ENCODE measurements around the gene KAZN. TPM values are rescaled to one million over a fixed set of nuclear protein-coding genes. Genes with fewer than 3 reads are reported as not detected.

The KAZN gene
- total and polyA plus RNA-seq, 2 of the 8 experiments (the other 6 are each of a cell fraction or from before 2014, with no cell fraction given): 3.7 to 11.8 TPM

DNA sequence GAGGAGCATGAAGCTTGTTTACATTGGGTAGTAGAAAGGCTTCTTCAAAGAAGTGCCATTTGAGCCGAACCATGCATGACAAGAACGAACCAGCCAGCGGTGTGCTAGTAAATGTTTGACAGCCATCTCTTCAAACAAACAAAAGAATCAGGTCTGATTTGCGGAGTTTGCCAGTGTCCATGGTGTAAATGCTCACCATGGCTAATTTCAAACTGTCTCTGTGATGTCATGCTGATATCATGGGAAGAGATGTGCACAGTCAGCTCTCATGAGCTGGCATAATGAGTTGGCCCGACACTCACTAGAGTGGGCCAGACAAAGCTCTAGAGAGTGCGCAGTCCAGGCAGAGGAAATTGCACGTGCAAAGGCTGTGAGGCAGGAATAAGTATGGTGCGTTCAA lies 101.1 kb downstream of the KAZN start:
- no peaks in the 10 kb centered on the region; the same call in 1 of the 2 replicates for H3K79me1 ChIP-seq (ENCODE audit: low read depth, low read length)
- H4K5ac ChIP-seq (ENCODE audit: insufficient read length, low read depth, low read length): no peak overlapping the region
- H4K8ac ChIP-seq (ENCODE audit: extremely low read depth, insufficient read depth, low read length): no peak overlapping the region
- no peak for DNase-seq (ENCODE audit: low read depth in 1 of 2, low spot score in 2 of 2)
- 0 out of 2 replicates have a peak overlapping the region, but pooled peaks have one; percentile 12 for H2BK12ac ChIP-seq (ENCODE audit: low read depth, low read length)
- H3K4me2 ChIP-seq (ENCODE audit: insufficient read depth in 1 of 2, low read depth in 2 of 2, low read length in 2 of 2): no peak overlapping the region
- H2BK5ac ChIP-seq (ENCODE audit: low read depth, low read length): 0 out of 2 replicates have a peak overlapping the region, but pooled peaks have one; percentile 3
- no peaks in the 10 kb centered on the region for H4K20me1 ChIP-seq (replicated peaks in 1 of 2; ENCODE audit: control insufficient read depth in 1 of 2, insufficient read depth in 2 of 2, low read length in 2 of 2)
- POLR2A ChIA-PET (ENCODE audit: partially characterized antibody): interaction anchor here (1.1 kb wide), 1 partner anchor 18 kb away, joined by 3 read pairs; no protein-coding TSS in a partner anchor
- no peak overlapping the region for H3K4me3 ChIP-seq (ENCODE audit: extremely low read depth in 1 of 4, insufficient read depth in 2 of 4, low read depth in 3 of 4, low read length in 4 of 4)
- TF ChIP-seq CBX5 (IDR thresholded peaks at IDR 0.05; ENCODE audit: low read depth, low read length): no peak
- no peak for TF ChIP-seq SIX5 (IDR thresholded peaks at IDR 0.05; ENCODE audit: low read depth, low read length)
- TF ChIP-seq, protein P1, sequence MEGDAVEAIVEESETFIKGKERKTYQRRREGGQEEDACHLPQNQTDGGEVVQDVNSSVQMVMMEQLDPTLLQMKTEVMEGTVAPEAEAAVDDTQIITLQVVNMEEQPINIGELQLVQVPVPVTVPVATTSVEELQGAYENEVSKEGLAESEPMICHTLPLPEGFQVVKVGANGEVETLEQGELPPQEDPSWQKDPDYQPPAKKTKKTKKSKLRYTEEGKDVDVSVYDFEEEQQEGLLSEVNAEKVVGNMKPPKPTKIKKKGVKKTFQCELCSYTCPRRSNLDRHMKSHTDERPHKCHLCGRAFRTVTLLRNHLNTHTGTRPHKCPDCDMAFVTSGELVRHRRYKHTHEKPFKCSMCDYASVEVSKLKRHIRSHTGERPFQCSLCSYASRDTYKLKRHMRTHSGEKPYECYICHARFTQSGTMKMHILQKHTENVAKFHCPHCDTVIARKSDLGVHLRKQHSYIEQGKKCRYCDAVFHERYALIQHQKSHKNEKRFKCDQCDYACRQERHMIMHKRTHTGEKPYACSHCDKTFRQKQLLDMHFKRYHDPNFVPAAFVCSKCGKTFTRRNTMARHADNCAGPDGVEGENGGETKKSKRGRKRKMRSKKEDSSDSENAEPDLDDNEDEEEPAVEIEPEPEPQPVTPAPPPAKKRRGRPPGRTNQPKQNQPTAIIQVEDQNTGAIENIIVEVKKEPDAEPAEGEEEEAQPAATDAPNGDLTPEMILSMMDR (IDR thresholded peaks at IDR 0.05; ENCODE audit: control extremely low read depth in 1 of 3, insufficient read depth in 1 of 3, low read depth in 1 of 3, low read length in 3 of 3): no peak
- TF ChIP-seq FOSL1 (IDR thresholded peaks at IDR 0.05; ENCODE audit: insufficient read depth, low read depth, low read length): no peak
- TF ChIP-seq KDM1A (IDR thresholded peaks at IDR 0.05; ENCODE audit: borderline replicate concordance, low read length): no peak
- TF ChIP-seq SP1 (IDR thresholded peaks at IDR 0.05; ENCODE audit: low read depth, low read length): no peak
- no peak for TF ChIP-seq SP4 (IDR thresholded peaks at IDR 0.05; ENCODE audit: low read length)
- TF ChIP-seq EP300 (IDR thresholded peaks at IDR 0.05; ENCODE audit: borderline replicate concordance in 1 of 2, low read depth in 2 of 2, low read length in 2 of 2): no peak
- TF ChIP-seq RAD21 (IDR thresholded peaks at IDR 0.05 in 1 of 2, conservative IDR thresholded peaks at IDR 0.05 in 1 of 2; ENCODE audit: low read depth in 2 of 2, low read length in 2 of 2): no peak
- no peak overlapping the region for H2BK120ac ChIP-seq (replicated peaks; ENCODE audit: low read depth, low read length)
- no peak overlapping the region for H3K23ac ChIP-seq (ENCODE audit: insufficient read length)
- 90% methylated on average over 8 of the region's 8 CpGs; no CpG with 5 or more reads in 1 of the 2 experiments for WGBS, 2 experiments (ENCODE audit: extremely low coverage in 1 of 2, insufficient coverage in 1 of 2, insufficient read length in 1 of 2, insufficient replicate concordance in 2 of 2, low coverage in 1 of 2, low lambda C conversion rate in 2 of 2, missing lambda C conversion rate in 1 of 2)
- no peak for FAIRE-seq
- no peak overlapping the region; the same call in 1 of the 2 replicates for H2AK5ac ChIP-seq (ENCODE audit: low read depth, low read length)
- no peak overlapping the region for H3K14ac ChIP-seq (ENCODE audit: insufficient read length)
- peaks cover 0 to 1% of the 10 kb centered on the region in 2 experiments; a peak in 1 of 4 replicates for H3K9me3 ChIP-seq (ENCODE audit: insufficient read depth in 2 of 2, low read depth in 1 of 2, low read length in 1 of 2)
- no peaks in the 10 kb centered on the region; a peak in 1 of 7 replicates for H3K27me3 ChIP-seq (replicated peaks in 1 of 4; ENCODE audit: control insufficient read depth in 3 of 4, extremely low read depth in 1 of 4, insufficient read depth in 3 of 4, low read length in 3 of 4)
- H2AFZ ChIP-seq (ENCODE audit: low read length): no peak overlapping the region
- H3K36me3 ChIP-seq (ENCODE audit: control insufficient read depth in 2 of 4, insufficient read depth in 4 of 4, low read length in 3 of 4): no peaks in the 10 kb centered on the region
- H3K9ac ChIP-seq (replicated peaks in 1 of 4; ENCODE audit: extremely low read depth in 1 of 4, low read depth in 3 of 4, low read length in 3 of 4): no peak overlapping the region
- no peak overlapping the region for H3K56ac ChIP-seq (replicated peaks; ENCODE audit: insufficient read length, low read depth, low read length)
- H3K23me2 ChIP-seq (ENCODE audit: low read depth, low read length): no peaks in the 10 kb centered on the region
- H3K4ac ChIP-seq (replicated peaks; ENCODE audit: insufficient read length, low read depth, low read length): no peak overlapping the region
- no peak overlapping the region for H3K27ac ChIP-seq (ENCODE audit: low read depth, low read length)
- no peaks in the 10 kb centered on the region; a peak in 1 of 7 replicates for H3K4me1 ChIP-seq (replicated peaks in 1 of 4; ENCODE audit: control insufficient read depth in 3 of 4, insufficient read depth in 4 of 4, low read length in 3 of 4)
- no peak overlapping the region for H2BK15ac ChIP-seq (ENCODE audit: low read length)
- no peak overlapping the region for H4K91ac ChIP-seq (replicated peaks; ENCODE audit: insufficient read length, low read length)
- no peak overlapping the region for H2BK20ac ChIP-seq (ENCODE audit: low read length)
- CTCF ChIA-PET (ENCODE audit: partially characterized antibody): interaction anchor here (0.6 to 1.2 kb wide), 3 partner anchors 31 to 1209 kb away, joined by 3 to 4 read pairs (median 3); no protein-coding TSS in a partner anchor
- H3K18ac ChIP-seq (ENCODE audit: extremely low read depth, low read length): no peak overlapping the region
- no peaks in the 10 kb centered on the region for H3K79me2 ChIP-seq (ENCODE audit: control insufficient read depth in 1 of 2, insufficient read depth in 2 of 2, low read length in 2 of 2)
